NCI-H446 treated with DMSO at 0.1 percent for 48 hours (cell line): ENCODE measurements around the gene CSGALNACT2.
"Not testable (repeated sequence)": the region's sequence is repeated elsewhere in the genome, so short reads cannot be mapped to it uniquely, and the experiment has no call there.

ENCODE experiments used
- DNase-seq: peaks from one replicate; lab custom pipeline; 2025; lab: John Stamatoyannopoulos, UW

CSGALNACT2 gene, protein sequence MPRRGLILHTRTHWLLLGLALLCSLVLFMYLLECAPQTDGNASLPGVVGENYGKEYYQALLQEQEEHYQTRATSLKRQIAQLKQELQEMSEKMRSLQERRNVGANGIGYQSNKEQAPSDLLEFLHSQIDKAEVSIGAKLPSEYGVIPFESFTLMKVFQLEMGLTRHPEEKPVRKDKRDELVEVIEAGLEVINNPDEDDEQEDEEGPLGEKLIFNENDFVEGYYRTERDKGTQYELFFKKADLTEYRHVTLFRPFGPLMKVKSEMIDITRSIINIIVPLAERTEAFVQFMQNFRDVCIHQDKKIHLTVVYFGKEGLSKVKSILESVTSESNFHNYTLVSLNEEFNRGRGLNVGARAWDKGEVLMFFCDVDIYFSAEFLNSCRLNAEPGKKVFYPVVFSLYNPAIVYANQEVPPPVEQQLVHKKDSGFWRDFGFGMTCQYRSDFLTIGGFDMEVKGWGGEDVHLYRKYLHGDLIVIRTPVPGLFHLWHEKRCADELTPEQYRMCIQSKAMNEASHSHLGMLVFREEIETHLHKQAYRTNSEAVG

DNA sequence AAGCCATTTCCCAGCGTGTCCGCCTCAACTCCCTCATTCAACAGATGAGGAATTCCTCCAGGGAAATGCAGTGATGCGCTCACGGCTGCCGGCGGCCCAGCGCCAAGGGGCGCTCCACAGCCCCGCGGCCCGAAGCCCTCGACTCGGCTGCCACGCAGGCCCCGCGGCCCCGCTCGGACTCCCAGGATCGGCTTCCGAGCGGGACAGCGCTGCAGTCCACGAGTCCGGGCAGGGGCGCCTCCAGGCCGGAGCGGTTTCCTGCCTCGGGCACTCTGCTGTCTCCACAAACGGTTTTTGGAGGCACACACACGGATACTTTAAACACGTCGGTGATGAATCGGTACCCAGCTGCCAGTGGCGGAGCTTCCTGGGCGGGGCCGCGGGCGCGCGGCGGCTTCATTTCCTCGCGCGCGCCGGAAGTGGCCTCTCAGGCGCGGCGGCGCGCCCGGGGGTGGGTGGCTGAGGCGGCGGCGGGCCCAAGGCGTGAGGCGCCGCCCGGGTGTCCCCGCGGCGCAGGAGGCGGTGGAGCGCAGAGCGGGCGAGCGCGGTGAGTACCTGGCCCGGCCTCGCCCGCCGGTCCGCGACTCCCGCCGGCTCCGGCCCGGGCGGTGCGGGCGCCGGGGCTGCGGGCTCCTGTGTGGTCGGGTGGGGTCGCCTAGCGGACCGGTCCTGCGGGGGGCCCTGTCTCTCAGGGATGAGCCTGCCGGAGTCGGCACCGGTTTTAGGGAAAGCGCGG is at the start of gene CSGALNACT2:
TSS of gene CSGALNACT2 (plus strand) at position 425 of the 736 bp plus-strand sequence. CDS start 16,705 bp downstream, outside the sequence.
- peak; percentile 47 for DNase-seq

DNA sequence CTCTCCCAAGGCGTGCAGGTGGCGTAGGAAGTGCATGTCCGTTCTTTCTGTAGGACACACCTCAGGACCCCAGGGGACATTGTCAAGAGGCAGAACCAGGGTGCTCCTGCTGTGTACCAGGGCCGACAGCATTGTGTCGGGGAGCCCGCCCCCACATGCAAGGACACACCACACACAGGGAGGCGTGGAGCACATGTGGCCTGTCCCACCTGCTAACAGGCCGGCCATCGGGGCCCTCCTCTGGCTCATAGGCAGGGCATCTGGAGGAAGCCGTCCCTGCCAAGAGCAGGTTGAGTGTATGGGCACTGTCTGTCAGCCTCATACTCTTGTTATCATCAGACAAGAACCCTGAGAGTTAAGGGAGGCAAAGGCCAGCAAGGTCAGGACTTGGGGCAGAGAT is 48.7 kb upstream of the CSGALNACT2 start:
- DNase-seq: no peak

DNA sequence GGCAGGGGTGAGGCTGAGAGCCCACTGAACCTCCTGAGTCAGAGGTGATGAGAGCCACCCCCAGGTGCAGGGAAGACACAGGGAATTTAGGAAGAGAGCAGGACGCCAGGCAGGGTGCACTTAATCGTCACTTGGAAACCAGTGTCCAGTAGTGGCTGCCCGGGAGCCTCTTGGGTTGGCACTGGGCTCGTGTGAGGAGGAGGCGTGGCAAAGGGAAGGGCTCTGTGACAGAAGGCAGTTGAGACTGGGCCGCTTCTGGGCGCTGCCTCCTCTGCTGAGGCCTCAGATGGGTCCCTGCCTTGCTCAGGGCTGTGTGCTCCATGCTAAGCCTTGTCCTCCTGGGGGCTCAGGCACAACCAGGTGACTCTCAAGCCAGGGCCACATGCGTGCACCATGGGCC is 48.1 kb upstream of the CSGALNACT2 start:
- DNase-seq: no peak

DNA sequence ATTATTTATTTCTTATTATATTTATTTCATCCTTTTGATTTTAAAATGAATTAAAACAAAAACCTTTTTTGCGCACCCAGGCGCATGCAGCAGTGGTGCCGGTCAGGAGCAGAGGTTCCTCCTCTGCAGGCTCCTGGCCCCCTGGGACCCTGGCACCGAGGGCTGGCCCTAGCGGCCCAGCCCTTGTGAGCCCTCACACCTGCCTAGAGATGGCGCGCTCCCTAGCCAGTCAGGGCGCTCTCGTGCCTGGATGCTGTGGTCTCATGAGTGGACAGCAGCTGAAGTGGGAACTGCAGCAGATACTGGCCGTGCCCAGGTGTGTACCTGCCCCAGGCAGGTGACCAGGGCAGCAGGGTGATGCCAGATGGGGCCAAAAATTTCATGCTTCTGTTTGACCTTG is 47.6 kb upstream of the CSGALNACT2 start:
- DNase-seq: no peak

DNA sequence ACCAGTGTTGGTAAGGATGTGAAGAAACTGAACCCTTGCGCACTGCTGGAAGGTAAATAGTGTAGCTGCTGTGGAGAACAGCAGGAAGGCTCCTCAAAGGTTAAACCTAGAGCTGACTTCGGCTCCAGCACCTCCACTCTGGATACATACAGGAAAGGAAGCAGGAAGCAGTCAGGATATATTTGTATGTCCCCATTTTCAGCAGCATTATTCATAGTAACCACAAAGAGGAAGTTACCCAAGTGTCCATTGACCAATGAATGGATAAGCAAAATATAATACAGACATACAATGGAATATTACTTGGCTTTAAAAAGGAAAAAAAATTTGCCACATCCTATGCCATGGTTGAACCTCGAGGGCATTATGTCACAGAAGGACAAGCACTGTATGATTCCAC is 46.4 kb upstream of the CSGALNACT2 start:
- DNase-seq: no peak

DNA sequence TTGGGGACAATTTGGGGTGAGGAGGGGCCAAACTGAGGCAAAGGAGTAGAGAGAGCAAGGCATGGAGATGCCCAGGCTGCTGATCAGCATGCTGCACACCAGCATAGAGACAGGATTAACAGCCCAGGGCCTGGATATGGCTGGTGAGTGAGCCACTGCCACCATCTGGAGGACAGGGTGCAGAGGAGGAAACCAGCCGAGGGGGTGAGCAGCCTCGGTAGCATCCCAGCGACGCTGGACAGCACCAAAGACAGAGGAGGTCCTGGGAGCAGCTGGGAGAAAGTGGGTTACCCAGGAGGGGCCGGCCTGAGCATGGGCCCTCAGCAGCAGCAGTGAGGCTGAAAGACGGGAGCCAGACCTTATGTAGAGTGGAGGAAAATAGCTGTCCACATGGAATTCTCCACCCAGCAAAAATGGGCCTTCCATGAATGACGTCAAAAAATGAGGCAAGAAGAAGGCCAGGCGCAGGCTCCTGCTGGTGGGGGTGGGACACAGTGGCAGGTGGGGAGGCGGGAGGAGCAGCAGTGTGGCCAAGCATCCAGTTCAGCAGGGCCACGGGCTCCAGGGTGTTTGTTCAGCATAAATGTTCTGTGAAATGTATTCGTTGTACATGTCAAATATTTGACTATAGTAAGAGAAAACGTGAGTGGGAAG is 44.7 kb upstream of the CSGALNACT2 start:
- DNase-seq: no peak

DNA sequence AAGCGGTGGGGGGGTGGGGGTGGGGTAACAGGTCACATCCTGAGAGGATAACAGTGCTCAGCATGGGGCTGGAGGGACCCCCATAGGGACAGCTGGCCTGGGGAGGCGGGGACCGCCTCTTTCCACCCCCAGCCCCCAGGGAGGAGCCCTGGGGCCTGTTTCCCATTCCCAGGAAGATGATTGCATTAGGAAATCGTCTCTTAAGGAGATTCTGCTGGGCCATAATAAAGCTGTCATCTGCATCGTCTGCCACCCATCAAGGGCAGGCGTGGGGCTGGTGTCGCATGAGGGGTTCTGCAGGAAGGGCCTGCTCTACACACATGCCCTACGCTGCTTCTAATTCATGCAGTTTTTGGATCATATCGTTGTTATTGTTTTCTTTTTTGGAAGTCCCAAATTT is 44.2 kb upstream of the CSGALNACT2 start:
- DNase-seq: no peak

DNA sequence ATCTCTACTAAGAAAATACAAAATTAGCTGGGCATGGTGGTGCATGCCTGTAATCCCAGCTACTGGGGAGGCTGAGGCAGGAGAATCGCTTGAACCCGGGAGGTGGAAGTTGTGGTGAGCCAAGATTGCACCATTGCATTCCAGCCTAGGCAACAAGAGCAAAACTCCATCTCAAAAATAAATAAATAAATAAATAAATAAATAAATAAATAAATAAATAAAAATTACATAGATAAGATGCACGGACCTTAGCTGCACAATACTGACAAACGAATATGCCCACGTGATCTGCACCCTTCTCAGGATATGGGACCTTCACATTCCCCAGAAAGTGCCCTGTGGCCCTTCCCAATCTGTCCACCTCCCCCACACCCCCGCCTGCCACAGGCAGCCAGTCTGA is 38.9 kb upstream of the CSGALNACT2 start:
- not testable (repeated sequence) for DNase-seq

DNA sequence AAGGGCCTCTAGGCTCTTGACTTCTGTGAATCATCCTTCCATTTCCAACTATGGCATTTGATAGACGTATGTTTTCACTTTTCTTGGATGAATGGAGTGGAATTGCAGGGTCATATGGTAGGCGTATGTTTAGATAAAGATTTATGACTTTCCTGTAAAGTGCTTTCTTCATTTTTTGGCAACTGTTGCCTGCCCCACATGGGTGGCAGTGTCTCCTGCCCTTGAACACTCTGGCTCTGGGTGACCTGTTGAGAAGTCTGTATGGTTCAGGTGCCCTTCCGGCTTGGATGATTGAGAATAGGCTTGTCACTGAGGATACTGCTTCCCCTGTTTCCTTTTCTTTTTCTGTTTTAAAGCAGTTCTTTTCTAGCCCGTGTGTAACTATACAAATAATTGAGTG is 38.3 kb upstream of the CSGALNACT2 start:
- DNase-seq: no peak

DNA sequence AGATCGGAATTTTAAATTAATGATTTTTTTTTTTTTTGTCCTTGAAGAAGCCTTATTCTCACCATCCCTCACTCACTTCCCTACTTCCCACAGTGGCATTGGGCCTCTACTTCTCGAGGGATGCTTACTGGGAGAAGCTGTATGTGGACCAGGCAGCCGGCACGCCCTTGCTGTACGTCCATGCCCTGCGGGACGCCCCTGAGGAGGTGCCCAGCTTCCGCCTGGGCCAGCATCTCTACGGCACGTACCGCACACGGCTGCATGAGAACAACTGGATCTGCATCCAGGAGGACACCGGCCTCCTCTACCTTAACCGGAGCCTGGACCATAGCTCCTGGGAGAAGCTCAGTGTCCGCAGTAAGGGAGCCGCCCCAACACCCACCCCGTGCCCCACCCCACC is 37.9 kb upstream of the CSGALNACT2 start:
- no peak for DNase-seq

DNA sequence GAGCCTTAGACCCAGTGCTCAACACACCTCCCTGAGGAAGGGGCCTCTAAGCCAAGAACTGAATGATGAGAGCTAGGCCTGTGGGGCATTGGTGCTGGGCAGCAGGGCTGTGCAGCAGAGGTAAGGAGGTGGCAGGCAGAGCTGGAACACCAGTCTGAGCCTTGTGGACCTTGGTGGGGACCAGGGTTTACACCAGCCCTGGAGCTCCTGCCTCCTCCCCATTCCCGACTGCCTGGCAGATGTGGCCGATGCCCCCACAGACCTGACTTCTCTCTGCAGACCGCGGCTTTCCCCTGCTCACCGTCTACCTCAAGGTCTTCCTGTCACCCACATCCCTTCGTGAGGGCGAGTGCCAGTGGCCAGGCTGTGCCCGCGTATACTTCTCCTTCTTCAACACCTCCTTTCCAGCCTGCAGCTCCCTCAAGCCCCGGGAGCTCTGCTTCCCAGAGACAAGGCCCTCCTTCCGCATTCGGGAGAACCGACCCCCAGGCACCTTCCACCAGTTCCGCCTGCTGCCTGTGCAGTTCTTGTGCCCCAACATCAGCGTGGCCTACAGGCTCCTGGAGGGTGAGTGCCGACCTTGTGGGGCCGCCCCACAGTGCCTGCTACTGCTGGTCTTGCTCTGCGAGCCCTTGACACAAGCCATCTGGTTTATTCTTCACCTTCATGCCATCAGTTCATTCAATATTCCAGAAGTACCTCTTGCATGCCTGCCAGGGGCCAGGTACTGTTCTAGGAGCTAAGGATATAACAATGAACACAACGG is 36.0 kb upstream of the CSGALNACT2 start:
- no peak for DNase-seq

DNA sequence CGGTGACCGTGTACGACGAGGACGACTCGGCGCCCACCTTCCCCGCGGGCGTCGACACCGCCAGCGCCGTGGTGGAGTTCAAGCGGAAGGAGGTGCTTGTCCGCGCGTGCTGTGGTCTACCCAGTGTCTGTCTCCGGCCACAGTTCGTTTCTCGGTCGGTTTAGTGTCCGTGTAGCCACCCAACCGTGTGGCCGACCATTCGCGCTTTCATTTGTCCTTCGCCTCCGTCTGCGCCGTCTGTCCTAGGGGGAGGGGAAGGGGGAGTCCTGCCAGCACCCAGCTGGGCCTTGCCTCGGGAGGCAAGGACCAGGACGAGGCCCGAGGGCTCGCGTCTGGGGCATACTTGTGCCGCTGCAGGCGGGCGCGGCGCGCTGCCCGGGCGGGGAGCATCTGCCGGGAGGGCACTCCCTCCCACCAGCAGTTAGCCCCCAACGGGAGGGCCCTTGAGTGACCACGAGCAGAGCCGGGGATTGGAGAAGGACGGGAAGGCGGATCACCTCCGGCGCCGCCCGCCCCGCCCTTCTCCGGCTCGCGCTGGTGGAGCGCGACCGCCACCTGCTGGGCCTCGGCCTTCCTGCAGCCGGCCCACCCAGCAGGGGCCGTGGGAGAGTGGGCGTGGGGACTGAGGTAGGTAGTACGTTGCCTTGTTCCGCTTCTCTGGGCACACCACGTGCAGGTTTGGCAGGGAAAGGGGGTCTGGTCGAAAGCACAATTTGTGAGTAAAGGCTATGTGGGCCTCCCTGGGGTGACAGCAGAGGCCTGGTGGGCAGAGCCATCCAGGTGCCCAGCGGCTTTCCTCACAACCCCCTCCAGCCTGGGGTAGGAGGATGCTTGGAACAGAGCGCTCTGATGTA is 32.9 kb upstream of the CSGALNACT2 start:
- DNase-seq: no peak

DNA sequence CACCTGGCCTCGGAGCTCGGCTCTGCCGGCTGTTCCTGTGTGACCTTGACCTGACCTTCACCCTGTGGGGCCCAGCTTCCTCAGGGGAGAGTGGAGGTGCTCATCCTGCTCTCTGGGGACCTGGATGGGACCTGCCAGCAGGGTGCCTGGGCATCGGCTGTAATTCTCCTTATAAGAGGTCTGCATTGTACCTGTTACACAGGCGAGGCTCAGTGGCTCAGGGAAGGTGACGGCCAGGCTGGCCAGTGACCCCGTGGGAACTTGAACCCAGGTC is 32.4 kb upstream of the CSGALNACT2 start:
- no peak for DNase-seq

DNA sequence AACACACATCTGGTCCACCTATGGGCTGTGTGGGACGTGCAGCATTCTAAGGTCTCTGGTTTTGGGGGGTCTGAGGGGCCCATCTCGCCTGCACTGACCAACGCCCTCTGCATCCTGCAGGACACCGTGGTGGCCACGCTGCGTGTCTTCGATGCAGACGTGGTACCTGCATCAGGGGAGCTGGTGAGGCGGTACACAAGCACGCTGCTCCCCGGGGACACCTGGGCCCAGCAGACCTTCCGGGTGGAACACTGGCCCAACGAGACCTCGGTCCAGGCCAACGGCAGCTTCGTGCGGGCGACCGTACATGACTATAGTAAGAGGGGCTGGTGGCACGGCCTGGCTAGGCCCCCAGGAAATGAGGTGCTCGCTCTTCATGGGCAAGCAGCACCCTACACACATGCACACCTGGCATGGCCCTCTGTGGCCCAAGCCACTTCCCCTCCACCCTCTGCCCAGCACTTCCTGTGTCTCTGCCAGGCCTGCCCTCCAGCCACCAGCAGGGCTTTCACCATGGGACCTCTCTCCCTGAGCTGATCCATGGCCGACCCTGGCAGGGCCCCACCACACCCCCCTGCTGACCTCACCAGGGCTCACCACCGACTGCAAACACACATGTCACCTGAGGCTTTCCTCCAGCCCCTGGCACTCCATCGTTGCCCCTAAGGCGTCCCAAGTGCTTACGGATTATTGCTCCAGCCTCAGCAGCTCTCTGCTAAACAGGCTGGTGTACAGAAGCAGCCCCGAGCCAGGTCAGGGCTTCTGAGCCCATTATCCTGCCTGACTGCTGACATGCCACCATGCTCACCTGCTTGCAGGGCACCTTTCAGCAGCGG is 31.8 kb upstream of the CSGALNACT2 start:
- DNase-seq: no peak

DNA sequence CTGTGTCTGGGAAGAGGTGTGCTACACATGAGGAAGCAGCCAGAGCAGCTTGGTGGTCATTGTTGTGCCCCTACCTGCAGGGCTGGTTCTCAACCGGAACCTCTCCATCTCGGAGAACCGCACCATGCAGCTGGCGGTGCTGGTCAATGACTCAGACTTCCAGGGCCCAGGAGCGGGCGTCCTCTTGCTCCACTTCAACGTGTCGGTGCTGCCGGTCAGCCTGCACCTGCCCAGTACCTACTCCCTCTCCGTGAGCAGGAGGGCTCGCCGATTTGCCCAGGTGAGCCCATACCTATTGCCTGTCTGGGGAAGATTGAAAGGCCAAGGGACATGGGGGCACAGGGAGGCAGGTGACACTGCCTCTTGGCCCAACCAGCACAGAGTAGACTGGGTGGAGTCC is 29.3 kb upstream of the CSGALNACT2 start:
- no peak for DNase-seq

DNA sequence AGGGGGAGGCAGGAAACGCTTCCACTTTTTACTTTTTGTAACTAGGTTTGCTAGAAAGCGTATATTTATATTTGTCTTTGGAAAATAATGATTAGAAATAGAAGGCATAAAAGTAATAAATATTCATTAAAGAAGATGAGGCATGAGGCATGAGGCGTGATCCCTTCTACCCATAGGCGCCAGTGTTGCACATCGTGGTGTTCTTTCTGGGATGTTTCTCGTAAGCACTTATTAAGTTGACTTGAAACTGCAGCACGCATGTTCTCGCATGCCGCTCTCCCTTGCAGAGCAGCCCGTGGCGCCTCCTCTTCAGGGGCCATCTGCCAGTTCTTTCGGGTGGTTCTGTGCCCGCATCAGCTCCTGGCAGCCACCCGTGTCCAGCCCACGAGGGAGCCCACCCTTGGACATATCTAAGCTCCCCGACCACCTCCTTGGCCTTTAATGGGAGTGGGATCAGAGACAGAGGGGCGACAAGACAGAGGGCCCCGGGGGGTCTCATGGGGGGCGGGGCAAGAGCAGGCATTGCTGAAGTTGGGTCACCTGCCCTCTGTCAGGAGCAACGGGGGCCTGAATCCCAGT is 28.5 kb upstream of the CSGALNACT2 start:
- no peak for DNase-seq

DNA sequence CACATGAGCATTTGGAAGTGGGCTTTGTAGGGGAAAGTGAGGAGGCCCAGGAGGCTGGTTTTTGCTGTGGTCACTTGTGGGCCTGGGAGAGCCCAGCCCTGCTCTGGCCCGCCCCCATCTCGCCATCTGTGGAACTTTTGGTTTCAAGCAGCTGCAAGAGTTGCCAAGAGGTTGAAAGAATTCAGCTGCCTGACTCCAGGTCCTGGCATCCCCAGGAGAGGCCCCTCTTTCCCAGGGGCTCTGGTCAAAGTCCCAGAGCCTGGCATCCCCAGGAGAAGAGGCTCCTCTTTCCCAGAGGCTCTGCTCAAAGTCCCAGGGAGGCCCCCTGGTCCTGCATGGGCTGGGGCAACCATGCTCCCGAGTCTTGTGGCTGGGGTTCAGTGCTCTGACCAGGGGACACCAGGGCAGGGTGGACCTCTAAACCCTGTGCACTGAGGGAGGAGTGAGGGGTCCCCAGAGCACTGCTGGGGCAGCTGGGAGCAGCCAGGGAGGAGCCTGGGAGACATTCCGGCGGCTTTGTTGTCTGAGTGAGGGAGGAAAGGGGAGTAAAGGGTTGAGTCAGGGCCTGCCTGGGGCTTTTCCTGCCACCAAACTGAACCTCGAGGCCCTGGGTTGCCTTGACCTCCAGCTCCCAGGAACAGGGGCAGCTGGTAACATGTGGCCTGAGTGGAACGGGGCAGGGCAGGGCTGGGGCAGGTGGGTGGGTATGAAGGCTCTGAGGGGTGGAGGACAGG is 27.7 kb upstream of the CSGALNACT2 start:
- no peak for DNase-seq

DNA sequence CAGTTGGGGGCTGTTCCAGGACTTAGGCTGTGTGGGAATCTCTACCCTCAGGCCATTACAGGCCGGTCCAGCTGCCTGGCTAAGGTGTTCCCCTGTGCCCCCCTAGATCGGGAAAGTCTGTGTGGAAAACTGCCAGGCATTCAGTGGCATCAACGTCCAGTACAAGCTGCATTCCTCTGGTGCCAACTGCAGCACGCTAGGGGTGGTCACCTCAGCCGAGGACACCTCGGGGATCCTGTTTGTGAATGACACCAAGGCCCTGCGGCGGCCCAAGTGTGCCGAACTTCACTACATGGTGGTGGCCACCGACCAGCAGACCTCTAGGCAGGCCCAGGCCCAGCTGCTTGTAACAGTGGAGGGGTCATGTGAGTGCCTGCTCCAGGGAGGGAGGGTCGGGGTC is 27.1 kb upstream of the CSGALNACT2 start:
- no peak for DNase-seq

DNA sequence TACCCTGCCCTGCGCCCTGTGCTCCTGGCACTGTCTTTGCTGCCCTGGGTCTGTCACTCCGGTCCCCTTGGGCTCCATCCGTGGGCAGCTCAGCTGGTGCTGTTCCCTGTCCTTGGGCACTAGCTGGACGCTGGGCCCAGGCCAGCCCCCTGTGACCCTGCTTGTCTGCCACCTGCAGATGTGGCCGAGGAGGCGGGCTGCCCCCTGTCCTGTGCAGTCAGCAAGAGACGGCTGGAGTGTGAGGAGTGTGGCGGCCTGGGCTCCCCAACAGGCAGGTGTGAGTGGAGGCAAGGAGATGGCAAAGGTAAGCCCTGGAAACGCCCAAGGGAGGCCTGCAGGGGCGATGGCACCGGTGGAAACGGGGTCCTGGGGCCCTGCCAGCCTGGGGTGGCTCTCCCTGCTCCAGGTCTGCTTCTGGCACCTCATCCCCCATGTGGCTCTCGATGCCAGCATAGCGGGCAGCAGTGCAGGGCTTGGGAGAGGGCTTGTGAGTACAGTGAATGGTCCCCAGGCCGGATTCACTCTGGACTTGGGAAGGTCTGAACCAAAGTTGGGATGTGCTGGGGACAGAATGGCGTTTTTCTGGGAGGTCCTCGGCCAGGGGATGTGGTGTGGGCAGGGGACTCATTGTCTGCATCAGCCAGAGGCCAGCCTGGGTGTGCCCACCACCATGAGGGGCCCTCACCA is 26.2 kb upstream of the CSGALNACT2 start:
- no peak for DNase-seq
